Activated T-helper 1 cell treated with Interleukin-2 at 50 U/mL for 16 hours (primary cell): ENCODE measurements around the gene SYNPO2.
"Not testable (repeated sequence)": the region's sequence is repeated elsewhere in the genome, so short reads cannot be mapped to it uniquely, and the experiment has no call there.

Experiments used
- DNase-seq: peaks from one replicate; pipeline ENCODE4 v3.0.0-alpha.2; 2020; ENCODE audit warnings: low read depth

SYNPO2 gene

DNA sequence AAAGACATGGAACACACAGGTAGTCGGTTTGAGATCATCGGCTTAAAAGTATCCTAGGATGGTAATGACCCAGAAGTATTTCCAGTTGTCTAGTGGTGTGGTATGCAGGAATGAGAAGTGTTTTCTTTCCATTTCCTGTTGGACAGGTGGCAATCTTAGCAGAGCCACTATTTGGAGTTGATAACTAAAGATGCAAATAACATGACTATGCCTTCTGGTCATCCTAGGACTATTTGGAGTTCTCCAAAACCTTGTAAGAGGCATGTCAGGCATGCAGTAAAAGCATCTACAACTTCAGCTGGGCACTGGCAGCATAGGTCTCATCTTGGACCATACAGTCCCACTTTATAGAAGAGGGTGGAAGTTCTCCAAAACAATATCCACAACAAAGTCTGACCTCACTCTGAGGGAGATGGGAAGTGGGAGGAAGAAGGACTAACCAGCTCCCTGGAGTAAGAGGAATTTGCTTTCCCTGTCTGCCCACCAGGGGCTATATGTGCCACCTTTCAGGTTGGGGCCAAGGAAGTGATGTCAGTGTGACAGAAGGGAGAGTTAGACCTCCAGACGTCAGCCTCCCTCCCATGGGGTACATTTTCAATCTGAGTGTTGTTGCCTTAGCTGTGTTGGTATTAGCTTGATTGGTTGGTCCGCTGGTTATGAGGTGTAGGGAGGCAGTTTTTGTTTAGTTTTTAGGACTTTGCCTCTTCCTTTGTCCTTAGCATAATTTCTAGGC is 145.8 kb downstream of the SYNPO2 start:
- DNase-seq, result no peak

DNA sequence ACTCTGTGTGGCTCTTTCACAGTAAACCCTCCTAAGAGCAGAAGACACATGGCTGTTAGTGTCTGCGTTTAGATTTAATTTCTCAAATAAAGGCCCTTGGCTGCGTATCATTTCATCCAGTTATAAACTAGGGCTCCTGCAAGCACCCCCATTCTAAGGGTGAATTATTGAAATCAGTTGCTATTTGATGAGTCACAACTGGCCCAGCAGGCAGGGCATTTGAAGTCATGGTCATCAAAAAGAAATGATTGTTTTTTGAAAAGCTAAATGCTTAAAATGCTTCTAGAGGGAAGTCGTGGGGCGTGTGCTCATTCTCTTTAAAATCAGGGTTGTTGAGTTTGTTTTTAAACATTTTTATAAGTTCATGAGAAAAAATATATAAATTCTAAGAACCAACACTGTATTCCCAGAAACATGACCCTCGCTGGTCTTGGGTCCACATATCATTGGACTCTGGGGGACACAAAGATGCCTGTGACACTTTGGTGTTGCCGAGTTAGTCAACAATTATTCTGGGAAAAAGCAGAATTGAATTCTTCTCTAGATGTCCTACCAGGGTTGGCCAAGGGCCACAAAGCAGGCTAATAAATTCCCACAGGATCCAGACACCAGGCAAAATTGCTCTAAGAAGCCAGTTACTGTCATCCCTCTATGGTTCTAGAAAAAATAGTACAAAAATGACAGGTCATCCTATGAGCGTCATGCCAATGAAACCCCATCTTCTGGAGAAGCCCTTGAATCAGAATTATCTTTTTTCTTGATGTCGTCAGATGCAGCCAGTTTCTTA is 147.5 kb downstream of the SYNPO2 start:
- no peak for DNase-seq

DNA sequence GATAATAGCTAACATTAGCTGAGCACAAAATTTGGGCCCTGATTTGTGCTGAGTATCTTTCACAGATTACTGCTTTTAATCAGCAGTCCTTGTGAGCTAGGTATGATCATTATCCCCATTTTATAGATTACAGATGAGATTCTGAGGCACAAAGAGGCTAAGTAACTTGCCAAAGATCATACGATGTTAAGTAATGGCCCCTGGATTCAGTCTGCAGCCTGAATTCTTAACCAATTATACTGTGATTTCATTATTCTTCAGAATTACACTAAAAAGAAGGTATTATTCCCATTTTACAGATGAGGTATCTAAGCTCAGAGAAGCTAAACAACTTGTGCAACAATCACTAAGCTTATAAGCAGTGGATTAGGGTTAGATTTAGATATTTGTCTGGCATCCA is 149.1 kb downstream of the SYNPO2 start:
- DNase-seq, result no peak

DNA sequence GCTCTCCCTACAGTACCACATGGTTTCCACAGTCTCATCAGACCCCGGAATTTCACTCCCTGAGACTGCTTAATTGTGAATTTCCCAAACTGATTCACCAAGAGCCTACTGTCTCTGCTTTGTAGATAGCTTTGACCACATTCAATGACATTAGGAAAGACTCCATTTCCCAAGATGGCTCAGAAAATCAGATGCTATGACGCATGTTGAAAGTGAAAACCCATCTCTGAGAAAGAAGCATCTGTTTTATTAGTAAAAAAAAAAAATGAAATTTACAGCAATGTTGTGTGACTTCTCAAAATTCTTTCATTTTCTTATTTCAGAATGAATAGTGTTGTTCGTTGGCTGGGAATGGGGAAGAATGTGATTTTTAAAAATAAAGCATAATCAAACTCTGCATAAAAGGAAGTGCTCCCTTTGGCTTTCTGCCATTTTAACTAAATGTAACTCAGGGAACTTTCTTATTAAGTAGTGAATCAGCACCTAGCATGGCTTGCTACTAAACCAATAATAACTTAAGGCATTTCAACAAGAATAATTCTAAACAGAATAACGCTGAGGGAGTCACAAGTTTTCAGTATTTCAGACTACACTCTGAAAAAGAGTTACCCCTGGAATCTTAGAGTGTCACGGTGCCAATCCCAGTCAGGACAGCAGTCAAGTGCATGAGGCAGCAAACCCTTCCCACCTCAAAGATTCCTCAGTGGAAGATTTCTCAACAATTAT is 149.6 kb downstream of the SYNPO2 start:
- no peak for DNase-seq

DNA sequence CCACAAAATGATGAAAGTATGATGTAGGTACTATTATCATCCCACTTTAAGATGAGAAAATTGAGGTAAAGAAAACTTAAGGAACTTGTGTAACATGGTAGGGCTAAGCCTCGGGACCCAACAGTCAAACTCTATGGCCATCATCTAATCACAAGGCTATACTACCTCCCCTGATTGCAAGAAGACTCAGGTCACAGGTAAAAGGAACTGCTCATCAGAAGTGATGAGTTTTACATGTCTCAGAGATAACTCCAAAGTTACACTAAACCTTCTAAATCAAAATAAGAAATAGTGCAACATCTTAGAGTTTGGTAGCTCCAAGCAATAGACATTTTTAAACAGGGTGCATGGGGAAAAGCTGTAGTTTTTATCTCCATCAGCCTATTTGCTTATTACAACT is 150.5 kb downstream of the SYNPO2 start:
- no peak for DNase-seq

DNA sequence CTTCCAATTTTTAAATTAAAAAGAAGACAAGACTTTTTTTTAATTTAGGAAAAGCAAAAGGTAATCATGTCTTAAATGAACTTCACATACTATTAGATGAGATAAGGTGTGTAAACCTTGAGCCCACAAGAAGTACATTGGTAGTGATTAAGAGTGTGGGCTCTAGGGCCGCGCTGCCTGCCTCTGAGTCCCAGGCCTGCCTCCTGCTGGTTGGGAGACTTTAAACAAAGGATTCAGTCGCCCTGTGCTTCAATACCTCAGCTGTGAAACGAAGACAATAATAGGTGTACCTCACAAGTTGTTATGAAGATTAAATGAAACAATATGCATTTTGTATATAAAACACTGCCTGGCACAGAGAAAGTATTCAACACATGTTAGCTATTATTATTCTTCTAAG is 151.1 kb downstream of the SYNPO2 start:
- no peak for DNase-seq

DNA sequence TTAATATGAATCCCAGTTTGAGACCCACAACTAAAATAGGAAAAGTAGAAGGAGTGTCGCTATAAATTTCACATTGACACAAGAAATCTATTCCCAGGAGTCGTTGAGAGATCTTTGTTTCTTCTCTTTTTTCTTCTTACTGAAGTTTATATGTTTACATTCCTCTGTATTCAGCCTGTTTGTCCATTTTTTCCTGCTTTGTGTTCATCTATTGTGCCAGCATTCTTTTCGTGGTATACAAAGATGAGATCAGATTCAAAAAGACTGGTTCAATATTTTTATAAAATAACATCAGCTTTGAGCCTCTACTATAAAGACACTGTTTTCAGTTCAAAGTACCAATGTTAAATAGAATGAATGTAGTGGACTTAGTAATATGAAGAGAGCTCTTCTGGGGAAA is 151.6 kb downstream of the SYNPO2 start:
- DNase-seq, result no peak

DNA sequence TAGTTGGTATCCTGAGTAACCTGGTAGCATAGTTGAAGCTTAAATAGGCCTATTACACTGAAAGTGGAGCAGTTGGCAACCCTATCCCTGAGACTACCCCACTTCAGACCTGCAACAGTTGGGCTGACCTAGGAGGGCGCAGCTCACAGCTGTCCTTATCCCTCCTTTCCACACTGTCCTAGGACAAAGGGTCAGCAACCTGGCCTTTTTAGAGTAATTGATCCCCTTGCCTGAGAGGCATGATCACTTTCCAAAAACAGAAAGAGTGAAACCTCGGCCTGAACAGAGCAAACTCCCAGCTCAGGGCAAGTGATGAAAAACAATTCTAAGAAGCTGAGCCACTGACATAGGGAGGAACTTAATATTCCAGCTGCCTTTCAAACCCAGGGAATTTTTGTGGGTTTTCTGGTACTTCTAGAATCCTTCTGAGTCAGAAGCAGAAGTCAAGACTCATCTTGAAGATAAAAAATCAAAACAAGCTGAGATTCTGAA is 152.1 kb downstream of the SYNPO2 start:
- no peak for DNase-seq

DNA sequence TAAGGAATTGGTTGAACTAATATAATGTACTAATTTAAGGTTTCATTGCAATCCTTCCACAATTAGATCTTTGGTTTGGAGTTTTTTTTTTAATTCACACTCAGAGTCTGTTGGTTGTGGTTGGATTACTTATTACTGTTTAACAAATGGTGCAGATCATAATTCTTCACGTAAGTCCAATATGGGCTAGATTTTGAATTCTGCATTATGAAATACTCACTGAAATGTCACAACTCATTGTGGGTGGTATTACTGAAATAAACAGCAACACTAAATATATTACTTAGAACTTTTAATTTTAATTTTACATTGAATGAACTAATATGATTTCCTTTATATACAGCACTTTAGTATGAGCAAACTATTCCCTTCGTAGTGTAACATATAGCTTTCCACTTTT is 152.7 kb downstream of the SYNPO2 start:
- no peak for DNase-seq

DNA sequence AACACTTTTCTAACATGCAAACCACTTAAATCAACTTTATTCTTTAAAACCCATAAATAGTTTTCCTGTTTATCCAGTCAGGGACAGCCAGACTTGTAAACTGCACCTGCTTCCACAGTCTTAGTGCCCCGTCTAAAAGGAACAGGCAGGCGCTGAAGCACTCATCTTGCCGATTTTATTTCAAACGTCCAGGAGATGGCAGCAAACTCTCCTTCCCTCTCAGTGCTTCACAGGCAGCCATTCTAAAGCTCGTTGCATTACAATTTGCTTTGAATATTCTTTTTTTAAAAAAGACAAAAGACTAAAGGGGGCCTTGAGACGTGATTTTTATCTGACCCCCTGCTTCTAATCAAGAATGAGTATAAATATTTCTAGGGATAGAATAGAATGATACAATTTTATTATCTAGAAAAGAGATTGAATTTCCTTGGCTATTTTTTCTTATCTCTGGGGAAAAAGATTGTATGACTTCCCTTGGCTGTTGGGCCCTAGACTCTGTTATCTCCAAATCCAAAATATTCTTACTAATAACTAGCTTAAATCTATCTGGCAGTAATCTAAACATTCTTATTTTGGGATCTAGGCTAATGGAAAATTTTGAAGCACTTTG is 153.4 kb downstream of the SYNPO2 start:
- DNase-seq, result peak; percentile 9

DNA sequence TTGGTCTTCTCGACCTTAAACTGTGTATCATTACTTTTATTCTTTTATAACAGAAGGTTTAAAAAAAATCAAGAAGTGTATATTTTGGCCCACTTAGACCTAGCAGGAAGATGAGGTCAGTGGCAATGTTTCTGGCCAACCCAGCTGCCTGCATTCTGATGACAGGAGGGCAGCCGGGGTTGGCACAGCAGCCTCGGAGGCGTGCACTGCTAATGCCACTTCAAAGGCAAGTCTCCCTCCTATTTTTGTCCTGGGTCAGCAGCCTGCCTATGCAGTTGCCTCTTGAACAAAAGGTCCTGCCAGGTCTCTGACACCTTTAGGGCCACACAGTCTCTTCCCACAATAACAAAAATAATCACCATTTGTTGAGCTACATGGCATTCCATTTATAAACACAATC is 157.6 kb downstream of the SYNPO2 start:
- no peak for DNase-seq

DNA sequence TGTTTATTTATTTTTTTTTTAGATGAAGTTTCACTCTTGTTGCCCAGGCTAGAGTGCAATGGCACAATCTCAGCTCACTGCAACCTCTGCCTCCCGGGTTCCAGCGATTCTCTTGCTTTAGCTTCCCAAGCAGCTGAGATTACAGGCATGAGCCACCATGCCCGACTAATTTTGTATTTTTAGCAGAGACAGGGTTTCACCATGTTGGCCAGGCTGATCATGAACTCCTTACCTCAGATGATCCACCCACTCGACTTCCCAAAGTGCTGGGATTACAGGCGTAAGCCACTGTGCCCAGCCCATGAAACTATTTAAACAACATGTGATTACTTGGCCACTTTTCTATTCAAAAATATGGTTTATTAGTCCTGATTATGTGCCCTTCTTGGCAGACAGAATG is 158.4 kb downstream of the SYNPO2 start:
- DNase-seq, result not testable (repeated sequence)

DNA sequence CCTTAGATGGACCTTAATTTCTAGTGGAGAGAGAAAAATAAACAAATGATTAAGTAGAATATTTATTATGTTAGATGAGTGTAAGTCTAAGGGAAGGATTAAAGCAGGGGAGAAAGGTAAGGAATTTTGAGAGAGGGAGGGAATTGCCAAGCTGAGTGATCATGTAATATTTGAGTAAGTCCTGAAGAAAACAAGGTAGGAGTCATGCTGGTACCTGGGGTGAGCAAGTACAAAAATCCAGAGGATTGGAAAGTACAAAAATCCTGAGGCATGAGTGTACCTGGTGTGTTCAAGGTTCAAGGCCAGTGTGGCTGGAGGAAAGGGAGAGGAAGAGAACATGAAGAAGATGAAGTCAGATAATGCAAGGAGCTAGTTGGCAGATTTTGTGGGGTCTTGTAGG is 159.8 kb downstream of the SYNPO2 start:
- no peak for DNase-seq

DNA sequence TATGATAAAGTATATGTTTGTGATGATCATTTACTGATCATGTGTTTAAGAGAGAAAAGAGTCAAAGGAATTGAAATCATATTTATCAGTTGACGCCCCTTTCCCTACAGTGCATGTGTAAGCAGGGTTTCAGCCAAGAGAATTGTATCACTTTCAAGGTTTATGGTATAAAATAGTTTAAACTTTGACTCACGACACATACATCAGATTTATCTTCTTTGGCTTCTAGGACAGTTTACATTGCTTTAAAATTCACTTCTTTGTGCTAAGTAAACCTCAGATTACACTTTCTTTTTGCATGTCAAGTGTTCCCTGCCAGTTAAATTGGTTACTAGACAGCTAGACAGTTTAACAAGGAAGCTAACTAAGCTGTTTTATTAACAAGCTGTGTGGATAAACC is 160.7 kb downstream of the SYNPO2 start:
- no peak for DNase-seq

DNA sequence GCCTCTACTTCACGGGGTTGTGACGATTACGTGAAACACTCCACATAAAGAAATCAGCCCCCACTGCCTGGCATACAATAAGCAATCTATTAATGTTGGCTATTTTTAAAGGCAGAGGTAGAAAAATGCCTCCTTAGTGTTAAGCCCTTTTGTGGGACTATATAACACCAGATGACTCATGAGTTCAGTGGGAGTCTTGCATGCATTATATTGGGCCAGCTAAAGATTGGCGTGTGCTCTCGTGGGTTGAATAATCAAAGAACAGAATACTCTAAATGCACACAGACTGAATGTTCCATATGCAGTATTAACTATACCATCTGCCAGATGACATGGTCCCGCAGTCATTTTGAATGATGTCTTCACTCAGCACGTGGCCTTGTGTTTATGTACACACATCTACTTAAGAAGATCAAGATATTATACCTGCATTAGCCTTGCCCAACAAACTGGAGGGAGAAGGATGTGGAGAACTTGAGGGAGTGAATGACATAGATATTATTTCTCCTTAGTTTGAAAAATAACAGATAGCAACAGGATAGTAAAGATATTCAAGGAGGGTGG is 162.0 kb downstream of the SYNPO2 start:
- DNase-seq, result no peak

DNA sequence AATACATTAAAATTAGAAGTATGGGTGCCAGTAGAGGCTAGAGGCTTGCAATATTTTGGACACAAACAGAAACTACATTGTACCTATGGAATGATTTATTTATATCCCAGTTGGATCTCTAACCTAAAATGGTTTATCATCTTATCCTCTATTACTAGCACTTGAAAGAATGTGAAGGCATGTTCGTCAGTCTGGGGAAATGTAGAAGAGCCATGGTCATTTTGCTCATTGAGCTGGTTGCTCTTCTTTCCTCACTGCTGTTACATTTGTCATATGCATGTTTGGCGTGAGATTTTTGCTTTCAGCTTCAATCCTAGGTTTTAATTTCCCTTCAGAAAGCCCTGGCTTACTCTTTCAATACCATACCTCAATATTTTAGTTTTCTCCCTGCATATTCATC is 164.6 kb downstream of the SYNPO2 start:
- DNase-seq, result no peak

DNA sequence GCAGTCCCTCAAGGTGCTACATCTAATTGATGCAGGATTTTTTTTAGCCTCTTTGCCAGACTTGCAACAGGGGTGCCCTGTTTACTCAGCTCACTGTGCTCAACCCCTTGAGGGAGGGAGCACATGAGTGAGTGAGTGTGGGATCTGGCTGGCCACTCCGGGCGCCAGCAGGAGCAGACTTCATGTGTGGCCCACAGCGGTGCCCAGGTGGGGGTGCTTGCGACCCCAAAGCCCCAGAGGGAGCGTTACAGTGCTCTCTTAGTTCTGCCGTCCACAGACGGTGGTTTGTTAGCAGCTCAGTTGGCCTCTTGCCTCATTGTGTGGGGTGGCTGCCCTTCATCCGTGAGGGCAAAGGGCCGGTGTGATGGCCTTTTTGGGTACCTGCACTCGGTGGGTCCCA is 165.3 kb downstream of the SYNPO2 start:
- DNase-seq, result no peak

DNA sequence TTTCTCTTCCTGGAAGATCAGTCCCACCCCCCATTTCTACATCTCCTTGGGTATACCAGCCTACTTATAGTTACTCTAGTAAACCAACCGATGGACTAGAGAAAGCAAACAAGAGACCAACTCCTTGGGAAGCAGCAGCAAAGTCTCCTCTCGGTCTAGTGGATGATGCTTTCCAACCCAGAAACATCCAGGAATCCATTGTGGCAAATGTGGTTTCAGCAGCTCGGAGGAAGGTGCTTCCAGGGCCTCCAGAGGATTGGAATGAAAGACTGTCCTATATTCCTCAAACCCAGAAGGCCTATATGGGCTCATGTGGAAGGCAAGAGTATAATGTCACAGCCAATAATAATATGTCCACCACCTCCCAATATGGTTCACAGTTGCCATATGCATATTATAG is 168.8 kb downstream of the SYNPO2 start:
- DNase-seq, result no peak

DNA sequence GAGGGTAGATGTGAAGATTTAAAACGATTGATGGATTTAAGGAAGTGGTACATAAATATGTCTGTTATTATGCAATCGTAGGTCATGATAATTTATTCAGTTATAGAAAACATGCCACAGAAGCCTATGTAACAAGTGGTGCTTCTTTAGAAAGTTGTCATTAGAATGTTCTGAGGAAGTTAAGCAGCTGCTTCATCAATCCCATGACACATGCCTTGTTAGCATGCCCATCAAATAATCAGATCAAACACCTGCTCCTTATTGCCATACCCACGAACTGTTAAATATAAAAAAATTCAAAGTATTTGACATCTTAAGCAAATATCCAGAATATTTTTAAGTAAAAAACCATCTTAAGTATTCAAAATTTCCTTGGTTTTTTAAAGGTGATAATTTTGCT is 170.6 kb downstream of the SYNPO2 start:
- no peak for DNase-seq

DNA sequence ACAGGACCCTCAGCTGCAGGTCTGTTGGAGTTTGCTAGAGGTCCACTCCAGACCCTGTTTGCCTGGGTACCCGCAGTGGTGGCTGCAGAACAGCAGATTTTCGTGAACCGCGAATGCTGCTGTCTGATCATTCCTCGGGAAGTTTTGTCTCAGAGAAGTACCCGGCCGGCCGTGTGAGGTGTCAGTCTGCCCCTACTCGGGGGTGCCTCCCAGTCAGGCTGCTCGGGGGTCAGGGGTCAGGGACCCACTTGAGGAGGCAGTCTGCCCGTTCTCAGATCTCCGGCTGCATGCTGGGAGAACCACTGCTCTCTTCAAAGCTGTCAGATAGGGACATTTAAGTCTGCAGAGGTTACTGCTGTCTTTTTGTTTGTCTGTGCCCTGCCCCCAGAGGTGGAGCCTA is 178.5 kb downstream of the SYNPO2 start:
- not testable (repeated sequence) for DNase-seq

DNA sequence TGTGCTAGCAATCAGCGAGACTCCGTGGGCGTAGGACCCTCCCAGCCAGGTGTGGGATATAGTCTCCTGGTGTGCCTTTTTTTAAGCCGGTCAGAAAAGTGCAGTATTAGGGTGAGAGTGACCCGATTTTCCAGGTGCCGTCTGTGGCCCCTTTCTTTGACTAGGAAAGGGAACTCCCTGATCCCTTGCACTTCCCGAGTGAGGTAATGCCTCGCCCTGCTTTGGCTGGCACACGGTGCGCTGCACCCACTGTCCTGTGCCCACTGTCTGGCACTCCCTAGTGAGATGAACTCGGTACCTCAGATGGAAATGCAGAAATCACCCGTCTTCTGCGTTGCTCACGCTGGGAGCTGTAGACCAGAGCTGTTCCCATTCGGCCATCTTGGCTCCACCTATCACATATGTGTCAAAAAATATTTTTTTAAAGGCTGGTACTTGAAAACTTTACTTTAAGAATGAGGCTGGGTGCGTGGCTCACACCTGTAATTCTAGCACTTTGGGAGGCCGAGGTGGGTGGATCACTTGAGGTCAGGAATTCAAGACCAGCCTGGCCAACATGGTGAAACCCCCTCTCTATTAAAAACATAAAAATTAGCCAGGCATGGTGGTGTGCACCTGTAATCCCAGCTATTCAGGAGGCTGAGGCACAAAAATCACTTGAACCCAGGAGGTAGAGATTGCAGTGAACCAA is 179.2 kb downstream of the SYNPO2 start:
- DNase-seq, result not testable (repeated sequence)
